ELR (cell line): ENCODE data around the gene BNC2.
A peak's percentile ranks its signal among the peaks of the same experiment; 100 is the strongest.
"Not testable (repeated sequence)": the region's sequence is repeated elsewhere in the genome, so short reads cannot be mapped to it uniquely, and the experiment has no call there.

Experiments used
- DNase-seq: peaks from one replicate; pipeline ENCODE4 v3.0.0-alpha.2; 2015; ENCODE audit warnings: low read depth

The BNC2 gene, protein sequence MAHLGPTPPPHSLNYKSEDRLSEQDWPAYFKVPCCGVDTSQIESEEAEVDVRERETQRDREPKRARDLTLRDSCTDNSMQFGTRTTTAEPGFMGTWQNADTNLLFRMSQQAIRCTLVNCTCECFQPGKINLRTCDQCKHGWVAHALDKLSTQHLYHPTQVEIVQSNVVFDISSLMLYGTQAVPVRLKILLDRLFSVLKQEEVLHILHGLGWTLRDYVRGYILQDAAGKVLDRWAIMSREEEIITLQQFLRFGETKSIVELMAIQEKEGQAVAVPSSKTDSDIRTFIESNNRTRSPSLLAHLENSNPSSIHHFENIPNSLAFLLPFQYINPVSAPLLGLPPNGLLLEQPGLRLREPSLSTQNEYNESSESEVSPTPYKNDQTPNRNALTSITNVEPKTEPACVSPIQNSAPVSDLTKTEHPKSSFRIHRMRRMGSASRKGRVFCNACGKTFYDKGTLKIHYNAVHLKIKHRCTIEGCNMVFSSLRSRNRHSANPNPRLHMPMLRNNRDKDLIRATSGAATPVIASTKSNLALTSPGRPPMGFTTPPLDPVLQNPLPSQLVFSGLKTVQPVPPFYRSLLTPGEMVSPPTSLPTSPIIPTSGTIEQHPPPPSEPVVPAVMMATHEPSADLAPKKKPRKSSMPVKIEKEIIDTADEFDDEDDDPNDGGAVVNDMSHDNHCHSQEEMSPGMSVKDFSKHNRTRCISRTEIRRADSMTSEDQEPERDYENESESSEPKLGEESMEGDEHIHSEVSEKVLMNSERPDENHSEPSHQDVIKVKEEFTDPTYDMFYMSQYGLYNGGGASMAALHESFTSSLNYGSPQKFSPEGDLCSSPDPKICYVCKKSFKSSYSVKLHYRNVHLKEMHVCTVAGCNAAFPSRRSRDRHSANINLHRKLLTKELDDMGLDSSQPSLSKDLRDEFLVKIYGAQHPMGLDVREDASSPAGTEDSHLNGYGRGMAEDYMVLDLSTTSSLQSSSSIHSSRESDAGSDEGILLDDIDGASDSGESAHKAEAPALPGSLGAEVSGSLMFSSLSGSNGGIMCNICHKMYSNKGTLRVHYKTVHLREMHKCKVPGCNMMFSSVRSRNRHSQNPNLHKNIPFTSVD

GRCh38 chr9:16870596-16871335 lies at the start of gene BNC2:
BNC2 (minus strand) TSS chr9:16870670; CDS start chr9:16870648, 22 bp downstream.
- peak; percentile 67 for DNase-seq

DNA sequence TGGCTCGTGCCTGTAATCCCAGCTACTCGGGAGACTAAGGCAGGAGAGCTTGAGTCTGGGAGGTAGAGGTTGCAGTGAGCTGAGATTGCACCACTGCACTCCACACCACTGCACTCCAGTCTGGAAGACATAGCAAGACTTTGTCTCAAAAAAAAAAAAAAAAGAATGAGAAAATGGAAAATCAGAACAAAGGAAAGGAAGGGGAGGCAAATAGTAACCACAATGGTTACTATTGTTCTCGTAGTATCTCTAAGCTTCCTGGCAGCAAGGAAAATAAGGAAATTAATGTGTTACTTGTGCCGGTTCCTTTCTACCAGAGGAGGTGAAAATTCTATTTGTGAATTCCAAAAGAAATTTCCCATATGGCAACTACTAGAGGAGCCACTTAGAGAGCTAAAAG lies 48.5 kb upstream of the BNC2 start:
- no peak for DNase-seq

DNA sequence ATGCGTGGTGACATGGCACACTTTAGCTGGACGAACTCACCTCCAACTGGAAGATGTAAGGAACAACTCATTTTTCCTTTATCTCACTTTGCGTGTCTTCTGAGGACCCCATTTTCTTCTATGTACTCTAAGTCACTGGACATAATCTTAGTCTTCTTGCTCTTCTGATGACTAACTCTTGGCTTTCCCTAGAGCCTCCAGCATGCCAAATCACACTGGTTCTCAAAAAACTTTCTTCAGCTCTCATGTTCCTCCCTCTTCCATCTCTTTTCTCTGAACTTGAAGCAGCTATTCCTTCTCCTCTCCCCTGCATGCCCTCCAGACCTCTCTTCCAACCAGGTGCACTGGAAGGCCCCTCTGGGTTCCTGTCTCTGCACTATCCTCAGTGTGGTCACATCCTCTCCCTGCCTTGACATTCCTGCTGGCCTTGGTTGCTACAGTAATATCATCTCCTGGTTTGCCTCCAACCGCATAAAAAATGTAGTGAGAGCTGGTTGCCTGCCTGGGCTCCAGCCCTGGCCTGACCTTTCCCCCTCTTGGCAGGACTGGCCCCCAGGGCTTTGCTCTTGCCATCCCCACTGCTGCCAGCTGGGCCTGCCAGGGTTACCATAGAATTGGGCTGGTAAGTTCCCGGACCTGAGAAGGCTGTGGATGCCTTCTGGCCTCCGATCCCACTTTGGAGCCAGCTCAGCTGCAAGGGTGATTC lies 44.8 kb upstream of the BNC2 start:
- DNase-seq = no peak

DNA sequence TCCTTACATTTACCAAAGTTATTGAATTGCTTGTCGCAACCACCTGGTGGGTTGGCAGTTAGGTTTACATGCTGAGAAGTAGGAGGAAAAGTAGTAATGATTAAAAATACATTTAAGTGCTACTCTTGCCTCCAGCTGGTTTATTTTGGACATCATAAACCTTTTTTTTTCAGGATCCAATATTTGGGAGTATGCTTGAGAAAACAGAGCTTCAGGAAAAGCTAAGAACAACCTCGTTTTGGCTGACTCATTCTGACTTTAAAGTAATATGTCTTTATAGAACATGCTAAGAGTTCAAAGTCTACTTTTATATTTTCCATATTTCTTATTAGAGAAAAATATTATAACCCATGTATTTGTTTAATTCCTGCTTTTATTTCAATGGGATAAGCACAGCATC lies 41.7 kb upstream of the BNC2 start:
- DNase-seq = no peak

DNA sequence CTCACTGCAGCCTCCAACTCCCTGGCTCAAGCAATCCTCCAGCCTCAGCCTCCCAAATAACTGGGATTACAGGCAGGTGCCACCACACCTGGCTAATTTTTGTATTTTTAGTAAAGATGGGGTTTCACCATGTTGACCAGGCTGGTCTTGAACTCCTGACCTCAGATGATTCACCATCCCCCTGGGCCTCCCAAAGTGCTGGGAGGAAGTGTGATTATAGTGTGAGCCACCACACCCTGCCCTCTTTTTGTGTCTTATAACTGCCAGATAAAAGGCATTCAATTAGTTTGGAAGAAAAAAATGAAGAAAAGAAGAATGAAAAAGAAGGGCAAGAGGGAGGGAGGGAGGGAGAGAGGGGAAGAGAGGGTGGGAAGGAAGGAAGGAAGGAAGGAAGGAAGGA lies 37.7 kb upstream of the BNC2 start:
- DNase-seq = peak; percentile 27

GRCh38 chr9:16904655-16905054 lies 34.2 kb upstream of the BNC2 start:
- no peak for DNase-seq

- peak; percentile 75 for DNase-seq
These were observed 31.1 kb upstream of the BNC2 start for GRCh38 chr9:16901590-16901989.

GRCh38 chr9:16899606-16900005 lies 29.1 kb upstream of the BNC2 start:
- no peak for DNase-seq

DNA sequence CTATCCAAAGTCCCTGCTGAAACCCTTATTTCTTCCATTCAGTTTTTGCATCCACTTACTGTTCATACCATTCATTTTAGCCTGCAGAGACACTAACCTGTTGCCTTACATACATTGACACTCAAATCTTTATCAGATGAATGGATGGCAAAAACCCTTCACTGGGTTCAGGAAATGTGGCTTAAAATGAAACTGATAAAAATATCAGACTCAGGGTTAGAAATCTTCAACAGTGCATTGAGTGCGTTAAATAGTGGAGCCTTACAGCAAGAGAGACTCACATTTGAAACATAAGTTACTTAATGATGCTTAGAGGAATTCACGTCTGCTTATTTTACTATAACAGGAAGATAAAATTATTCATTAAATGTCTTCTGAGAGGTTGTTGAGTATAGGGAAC lies 28.0 kb upstream of the BNC2 start:
- DNase-seq = no peak

DNA sequence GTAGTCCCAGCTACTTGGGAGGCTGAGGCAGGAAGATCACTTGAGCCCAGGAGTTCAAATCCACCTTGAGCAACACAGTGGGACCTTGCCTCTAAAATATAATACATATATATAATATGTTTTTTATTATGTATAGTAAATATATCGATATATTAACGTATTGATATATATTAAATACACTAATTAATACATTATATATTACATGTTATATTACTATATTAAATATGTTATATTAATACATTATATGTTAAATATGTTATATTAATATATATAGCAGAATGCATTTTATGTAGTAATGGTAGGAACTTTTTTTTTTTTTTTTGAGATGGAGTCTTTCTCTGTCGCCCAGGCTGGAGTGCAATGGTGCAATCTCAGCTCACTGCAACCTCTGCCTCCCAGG lies 18.1 kb upstream of the BNC2 start:
- DNase-seq = no peak

DNA sequence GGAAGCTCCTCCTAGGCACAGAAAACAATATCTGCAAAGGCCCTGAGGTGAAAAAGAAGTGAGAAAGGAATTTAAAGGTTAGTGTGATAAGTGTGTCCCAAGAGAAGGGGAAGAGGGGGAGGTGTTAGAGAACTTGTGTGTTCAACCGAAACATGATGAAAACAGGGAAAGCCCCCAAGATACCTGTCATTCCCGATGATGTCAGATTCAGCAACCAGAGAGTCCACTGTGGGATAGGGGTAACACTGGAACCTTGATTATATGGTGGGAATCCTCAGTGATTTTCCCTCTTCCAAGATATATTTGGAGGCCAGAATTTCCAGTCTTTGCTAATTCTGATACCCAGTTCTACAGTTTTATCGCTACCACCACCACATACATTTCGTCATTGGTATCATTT lies 15.5 kb upstream of the BNC2 start:
- no peak for DNase-seq

- peak; percentile 74 for DNase-seq
These were observed 14.6 kb upstream of the BNC2 start for GRCh38 chr9:16884952-16885513.

DNA sequence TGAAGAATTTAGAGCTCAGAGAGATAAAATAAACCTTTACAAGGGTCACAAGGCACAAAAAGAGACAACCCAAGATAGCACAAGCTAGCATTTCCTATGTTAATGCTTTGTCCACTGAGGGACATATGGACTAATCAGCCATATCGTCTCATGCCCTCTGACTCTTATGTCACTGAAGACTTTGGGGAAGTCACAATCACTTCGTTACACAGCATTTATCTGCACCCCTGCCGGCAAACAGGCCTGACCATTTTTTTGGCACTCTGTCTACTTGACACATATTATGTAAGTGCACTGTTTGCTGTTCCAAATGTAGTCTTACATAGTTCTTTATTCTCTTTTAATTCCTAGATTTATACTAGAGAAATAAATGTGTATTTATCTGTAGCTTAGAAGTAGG lies 13.9 kb upstream of the BNC2 start:
- no peak for DNase-seq

GRCh38 chr9:16883586-16883985 lies 13.1 kb upstream of the BNC2 start:
- DNase-seq = peak; percentile 49

DNA sequence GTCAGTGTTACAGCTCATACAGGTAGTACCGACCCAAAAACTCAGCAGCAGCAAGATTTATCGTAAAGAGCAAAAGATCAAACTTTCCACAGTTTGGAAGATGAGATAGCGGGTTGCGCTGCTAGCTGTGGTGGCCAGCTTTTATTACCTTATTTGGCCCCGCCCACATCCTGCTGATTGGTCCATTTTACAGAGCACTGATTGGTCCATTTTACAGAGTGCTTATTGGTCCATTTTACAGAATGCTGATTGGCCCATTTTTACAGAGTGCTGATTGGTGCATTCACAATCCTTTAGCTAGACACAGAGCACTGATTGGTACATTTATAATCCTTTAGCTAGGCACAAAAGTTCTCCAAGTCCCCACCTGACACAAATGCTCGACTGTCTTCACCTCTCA lies 12.0 kb upstream of the BNC2 start:
- not testable (repeated sequence) for DNase-seq

GRCh38 chr9:16879416-16879815 lies 8.9 kb upstream of the BNC2 start:
- DNase-seq = no peak

DNA sequence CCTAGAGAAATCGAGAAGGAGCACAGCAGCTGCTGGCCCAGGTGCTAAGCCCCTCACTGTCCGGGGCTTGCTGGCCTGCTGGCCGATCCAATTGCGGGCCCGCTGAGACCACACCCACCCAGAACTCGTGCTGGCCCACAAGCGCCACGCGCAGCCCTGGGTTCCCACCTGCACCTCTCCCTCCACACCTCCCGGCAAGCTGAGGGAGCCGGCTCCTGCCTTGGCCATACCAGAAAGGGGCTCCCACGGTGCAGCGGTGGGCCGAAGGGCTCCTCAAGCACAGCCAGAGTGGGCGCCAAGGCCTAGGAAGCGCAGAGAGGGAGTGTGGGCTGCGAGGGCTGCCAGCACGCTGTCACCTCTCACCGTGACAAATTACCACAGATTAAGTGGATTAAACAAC lies 6.8 kb upstream of the BNC2 start:
- no peak for DNase-seq

DNA sequence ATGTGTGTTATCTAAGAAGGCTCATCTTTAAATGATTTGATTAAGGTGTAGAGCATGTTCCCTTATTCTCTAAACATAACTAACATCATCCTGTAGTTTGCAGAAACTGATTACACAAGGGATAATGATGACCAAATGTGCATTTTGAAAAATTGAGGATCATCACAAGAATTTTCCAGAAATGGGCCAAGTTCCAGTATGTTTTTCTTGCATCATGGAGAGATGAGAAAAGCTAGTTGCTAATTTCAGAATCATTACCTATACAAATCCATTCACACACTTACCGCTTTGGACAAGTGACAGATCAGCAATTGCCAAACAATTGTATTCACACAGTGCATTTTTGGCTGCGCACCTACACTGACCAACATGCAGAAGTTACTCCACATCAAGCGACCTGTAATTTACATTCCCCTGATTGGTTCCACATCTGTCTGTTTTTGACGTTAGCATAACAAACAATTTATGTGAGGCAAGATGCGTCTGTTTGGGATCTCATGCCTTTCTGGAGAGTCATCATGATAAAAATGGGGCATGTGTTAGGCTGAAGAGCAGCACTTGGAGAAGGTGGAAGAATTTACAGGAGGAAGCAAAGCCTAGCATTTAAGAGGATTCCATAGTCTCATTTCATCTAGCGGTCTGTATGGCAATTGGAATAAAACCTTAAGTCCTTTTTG lies 2.8 kb upstream of the BNC2 start:
- peak; percentile 40 for DNase-seq

- DNase-seq = peak; percentile 79
These were observed 1.1 kb upstream of the BNC2 start for GRCh38 chr9:16871336-16872151.
